GM23338 (cell line): ENCODE measurements around the gene XCL2. TPM values are rescaled to one million over a fixed set of nuclear protein-coding genes. Genes with fewer than 3 reads are reported as not detected.

ENCODE experiments used
- ATAC-seq: fragments of 200-7000 bp; cut with Tn5 transposase; 3 replicates; pipeline ENCODE4 v1.9.1; 2020
- DNase-seq: peaks from one replicate; pipeline ENCODE4 v3.0.0-alpha.2; 2015; ENCODE audit warnings: low spot score
- H2AFZ ChIP-seq: fragments of 200-600 bp; sonication (generic); 2 replicates; pipeline ENCODE4 v1.8.0; 2016; ENCODE audit warnings: antibody characterized with exemption, mild to moderate bottlenecking, moderate library complexity
- H3F3A ChIP-seq: fragments of 200-600 bp; sonication (generic); replicated peaks from 2 replicates; pipeline ENCODE4 v1.8.0; 2017; ENCODE audit warnings: antibody characterized with exemption, mixed run types, low read depth
- H3K27ac ChIP-seq: fragments of 200-600 bp; sonication (generic); 2 replicates; pipeline ENCODE4 v1.6.1; 2016; ENCODE audit warnings: low read depth
- H3K27me3 ChIP-seq: fragments of 200-600 bp; sonication (generic); 2 replicates; pipeline ENCODE4 v1.8.0; 2016; ENCODE audit warnings: mild to moderate bottlenecking, mixed run types, moderate library complexity; ENCODE audit not compliant: insufficient read depth
- H3K36me3 ChIP-seq: fragments of 200-600 bp; sonication (generic); 2 replicates; pipeline ENCODE4 v1.8.0; 2016; ENCODE audit warnings: mild to moderate bottlenecking; ENCODE audit not compliant: insufficient read depth
- H3K4me1 ChIP-seq: fragments of 200-600 bp; sonication (generic); 2 replicates; pipeline ENCODE4 v1.8.0; 2016; ENCODE audit warnings: mild to moderate bottlenecking, moderate library complexity; ENCODE audit not compliant: insufficient read depth
- H3K4me2 ChIP-seq: fragments of 200-600 bp; sonication (generic); 2 replicates; pipeline ENCODE4 v1.7.1; 2017; ENCODE audit warnings: mixed run types
- H3K4me3 ChIP-seq: fragments of 200-600 bp; sonication (generic); 2 replicates; pipeline ENCODE4 v1.6.1; 2016; ENCODE audit warnings: mixed run types
- H3K79me2 ChIP-seq: fragments of 200-600 bp; sonication (generic); replicated peaks from 2 replicates; pipeline ENCODE4 v1.8.0; 2017; ENCODE audit warnings: mild to moderate bottlenecking; ENCODE audit not compliant: insufficient read depth
- H3K9me2 ChIP-seq: fragments of 200-600 bp; sonication (generic); 2 replicates; pipeline ENCODE4 v1.8.0; 2017; ENCODE audit not compliant: insufficient read depth
- H4K20me1 ChIP-seq: fragments of 200-600 bp; sonication (generic); replicated peaks from 2 replicates; pipeline ENCODE4 v1.8.0; 2017; ENCODE audit warnings: mild to moderate bottlenecking; ENCODE audit not compliant: insufficient read depth
- H3K27ac Mint-ChIP-seq: 2 replicates; pipeline ENCODE4 v1.8.0; 2020; ENCODE audit warnings: inconsistent platforms, mild to moderate bottlenecking, moderate library complexity, mixed read lengths
- H3K27me3 Mint-ChIP-seq: 3 replicates; pipeline ENCODE4 v1.8.0; 2022; ENCODE audit warnings: low read depth, mild to moderate bottlenecking, moderate library complexity, mixed read lengths, inconsistent platforms; ENCODE audit not compliant: insufficient read depth, poor library complexity
- H3K36me3 Mint-ChIP-seq: 3 replicates; pipeline ENCODE4 v1.8.0; 2021; ENCODE audit warnings: low read depth, mild to moderate bottlenecking, inconsistent platforms, moderate library complexity, mixed read lengths
- H3K4me1 Mint-ChIP-seq: 3 replicates; pipeline ENCODE4 v1.8.0; 2020; ENCODE audit warnings: mild to moderate bottlenecking, inconsistent platforms, mixed read lengths
- H3K4me3 Mint-ChIP-seq: 3 replicates; pipeline ENCODE4 v1.8.0; 2021; ENCODE audit warnings: moderate library complexity, mild to moderate bottlenecking, inconsistent platforms, mixed read lengths
- H3K9me3 Mint-ChIP-seq: 3 replicates; pipeline ENCODE4 v1.8.0; 2020; ENCODE audit warnings: moderate library complexity, mild to moderate bottlenecking, inconsistent platforms, mixed read lengths
- CREB1 ChIP-seq: fragments of 250-450 bp; sonication (Bioruptor Pico); IDR thresholded peaks from 2 replicates; pipeline ENCODE4 v1.5.0; 2020; ENCODE audit warnings: low read depth, mild to moderate bottlenecking, moderate library complexity
- CTCF ChIP-seq, 2 experiments: fragments of 200-600 bp in 1 of 2; sonication (generic) in 1 of 2; conservative IDR thresholded peaks; 2 replicates each; pipeline versions ENCODE4 v1.5.1 to v1.6.1; 2016 to 2017; ENCODE audit warnings: antibody characterized with exemption in 2 of 2, low read depth in 2 of 2, mild to moderate bottlenecking in 2 of 2, moderate library complexity in 1 of 2
- EZH2 ChIP-seq: fragments of 200-600 bp; sonication (generic); IDR thresholded peaks from one replicate; pipeline ENCODE4 v1.8.0; 2017; ENCODE audit warnings: antibody characterized with exemption, mild to moderate bottlenecking, low read depth; ENCODE audit not compliant: unreplicated experiment
- EZH2phosphoT487 ChIP-seq: fragments of 200-600 bp; sonication (generic); IDR thresholded peaks from one replicate; pipeline ENCODE4 v1.8.1; 2018; ENCODE audit warnings: antibody characterized with exemption; ENCODE audit not compliant: unreplicated experiment
- JUNB ChIP-seq: IDR thresholded peaks from one replicate; pipeline ENCODE4 v1.6.1; 2016; ENCODE audit warnings: antibody characterized with exemption; ENCODE audit not compliant: unreplicated experiment
- NANOG ChIP-seq: IDR thresholded peaks from 2 replicates; pipeline ENCODE4 v1.6.1; 2016; ENCODE audit warnings: antibody characterized with exemption, borderline replicate concordance
- POLR2AphosphoS5 ChIP-seq: IDR thresholded peaks from 2 replicates; pipeline ENCODE4 v1.6.1; 2016; ENCODE audit warnings: antibody characterized with exemption, low read depth
- REST ChIP-seq: IDR thresholded peaks from one replicate; pipeline ENCODE4 v1.6.1; 2018; ENCODE audit warnings: antibody characterized with exemption; ENCODE audit not compliant: unreplicated experiment
- STAT1 ChIP-seq: IDR thresholded peaks from one replicate; pipeline ENCODE4 v1.6.1; 2016; ENCODE audit warnings: antibody characterized with exemption; ENCODE audit not compliant: unreplicated experiment
- ZNF114 ChIP-seq: fragments of 250-450 bp; sonication (Bioruptor Pico); IDR thresholded peaks from 2 replicates; pipeline ENCODE4 v1.5.0; 2020; ENCODE audit warnings: mild to moderate bottlenecking, moderate library complexity
- ZNF331 ChIP-seq: fragments of 250-450 bp; sonication (Bioruptor Pico); IDR thresholded peaks from 2 replicates; pipeline ENCODE4 v1.5.0; 2020; ENCODE audit warnings: low read depth, mild to moderate bottlenecking, moderate library complexity
- polyA plus RNA-seq: library from polyadenylated mRNA; unstranded; fragments of >200 nt; fragmentation: Nextera tagmentation; extraction: Ambion mirVana; gene quantifications from 2 replicates; pipeline ENCODE4 v1.2.1, GENCODE V29; 2016
- total RNA-seq: library from RNA; depleted of rRNA; stranded (reverse); fragments of >200 nt; shearing (Covaris generic); gene quantifications from 2 replicates; pipeline ENCODE4 v1.2.3, GENCODE V29; 2014
- TF ChIP-seq, protein P1 (sequence below): IDR thresholded peaks from 2 replicates; pipeline ENCODE4 v1.6.1; 2016; ENCODE audit warnings: antibody characterized with exemption
- TF ChIP-seq, protein P2 (sequence below): fragments of 250-450 bp; sonication (Bioruptor Pico); IDR thresholded peaks from 2 replicates; pipeline ENCODE4 v1.5.0; 2020; ENCODE audit warnings: mild to moderate bottlenecking, moderate library complexity

XCL2 gene
- total and polyA plus RNA-seq, 2 experiments from 2014 or later = not detected

DNA sequence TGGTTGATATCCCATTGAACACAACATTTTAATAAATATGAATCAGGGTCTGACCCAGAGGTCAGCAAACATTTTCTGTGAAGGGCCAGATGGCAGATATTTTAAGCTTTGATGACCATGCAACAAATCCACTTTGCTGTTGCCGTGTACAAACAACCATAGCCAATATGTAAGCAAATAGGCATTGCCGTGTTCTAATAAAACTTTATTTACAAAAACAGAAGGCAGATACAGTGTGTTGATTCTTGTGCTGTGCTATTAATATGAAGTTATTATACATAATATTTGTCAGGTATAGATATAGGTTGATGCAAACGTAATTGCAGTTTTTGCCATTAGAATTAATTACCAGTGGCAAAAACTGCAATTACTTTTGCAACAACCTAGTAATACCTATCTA lies 23.8 kb upstream of the XCL2 start:
- Histone ChIP-seq H4K20me1 (no peaks in the 10 kb centered on the region), H3F3A (no peaks in the 10 kb centered on the region), H3K36me3 (no peaks in the 10 kb centered on the region), H3K4me1 (peaks cover 27% of the 10 kb centered on the region), H3K27ac (no peak overlapping the region), H3K27me3 (no peaks in the 10 kb centered on the region), H3K79me2 (no peaks in the 10 kb centered on the region), H3K9me2 (no peaks in the 10 kb centered on the region; the same call in 1 of the 2 replicates), H3K4me3 (no peak overlapping the region), H2AFZ (no peak overlapping the region), H3K4me2 (no peak overlapping the region)
- no peak for ATAC-seq
- no peak for DNase-seq
- Mint-ChIP-seq H3K9me3 (no peaks in the 10 kb centered on the region; the same call in 1 of the 3 replicates), H3K27ac (no peak overlapping the region; the same call in 1 of the 2 replicates), H3K36me3 (no peaks in the 10 kb centered on the region), H3K27me3 (peaks cover 2% of the 10 kb centered on the region), H3K4me3 (no peak overlapping the region), H3K4me1 (peaks cover 32% of the 10 kb centered on the region)
- TF ChIP-seq CTCF (conservative IDR thresholded peaks at IDR 0.05; ENCODE audit: low read depth in 2 of 2) (no peak), REST (no peak), EZH2 (no peak), ZNF114 (CRISPR knock-in tag) (no peak), ZNF331 (CRISPR knock-in tag) (no peak), NANOG (no peak), POLR2AphosphoS5 (no peak), JUNB (no peak), CREB1 (CRISPR knock-in tag) (no peak), STAT1 (no peak), EZH2phosphoT487 (no peak)
- TF ChIP-seq, protein P1, sequence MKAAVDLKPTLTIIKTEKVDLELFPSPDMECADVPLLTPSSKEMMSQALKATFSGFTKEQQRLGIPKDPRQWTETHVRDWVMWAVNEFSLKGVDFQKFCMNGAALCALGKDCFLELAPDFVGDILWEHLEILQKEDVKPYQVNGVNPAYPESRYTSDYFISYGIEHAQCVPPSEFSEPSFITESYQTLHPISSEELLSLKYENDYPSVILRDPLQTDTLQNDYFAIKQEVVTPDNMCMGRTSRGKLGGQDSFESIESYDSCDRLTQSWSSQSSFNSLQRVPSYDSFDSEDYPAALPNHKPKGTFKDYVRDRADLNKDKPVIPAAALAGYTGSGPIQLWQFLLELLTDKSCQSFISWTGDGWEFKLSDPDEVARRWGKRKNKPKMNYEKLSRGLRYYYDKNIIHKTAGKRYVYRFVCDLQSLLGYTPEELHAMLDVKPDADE = no peak
- TF ChIP-seq, protein P2, sequence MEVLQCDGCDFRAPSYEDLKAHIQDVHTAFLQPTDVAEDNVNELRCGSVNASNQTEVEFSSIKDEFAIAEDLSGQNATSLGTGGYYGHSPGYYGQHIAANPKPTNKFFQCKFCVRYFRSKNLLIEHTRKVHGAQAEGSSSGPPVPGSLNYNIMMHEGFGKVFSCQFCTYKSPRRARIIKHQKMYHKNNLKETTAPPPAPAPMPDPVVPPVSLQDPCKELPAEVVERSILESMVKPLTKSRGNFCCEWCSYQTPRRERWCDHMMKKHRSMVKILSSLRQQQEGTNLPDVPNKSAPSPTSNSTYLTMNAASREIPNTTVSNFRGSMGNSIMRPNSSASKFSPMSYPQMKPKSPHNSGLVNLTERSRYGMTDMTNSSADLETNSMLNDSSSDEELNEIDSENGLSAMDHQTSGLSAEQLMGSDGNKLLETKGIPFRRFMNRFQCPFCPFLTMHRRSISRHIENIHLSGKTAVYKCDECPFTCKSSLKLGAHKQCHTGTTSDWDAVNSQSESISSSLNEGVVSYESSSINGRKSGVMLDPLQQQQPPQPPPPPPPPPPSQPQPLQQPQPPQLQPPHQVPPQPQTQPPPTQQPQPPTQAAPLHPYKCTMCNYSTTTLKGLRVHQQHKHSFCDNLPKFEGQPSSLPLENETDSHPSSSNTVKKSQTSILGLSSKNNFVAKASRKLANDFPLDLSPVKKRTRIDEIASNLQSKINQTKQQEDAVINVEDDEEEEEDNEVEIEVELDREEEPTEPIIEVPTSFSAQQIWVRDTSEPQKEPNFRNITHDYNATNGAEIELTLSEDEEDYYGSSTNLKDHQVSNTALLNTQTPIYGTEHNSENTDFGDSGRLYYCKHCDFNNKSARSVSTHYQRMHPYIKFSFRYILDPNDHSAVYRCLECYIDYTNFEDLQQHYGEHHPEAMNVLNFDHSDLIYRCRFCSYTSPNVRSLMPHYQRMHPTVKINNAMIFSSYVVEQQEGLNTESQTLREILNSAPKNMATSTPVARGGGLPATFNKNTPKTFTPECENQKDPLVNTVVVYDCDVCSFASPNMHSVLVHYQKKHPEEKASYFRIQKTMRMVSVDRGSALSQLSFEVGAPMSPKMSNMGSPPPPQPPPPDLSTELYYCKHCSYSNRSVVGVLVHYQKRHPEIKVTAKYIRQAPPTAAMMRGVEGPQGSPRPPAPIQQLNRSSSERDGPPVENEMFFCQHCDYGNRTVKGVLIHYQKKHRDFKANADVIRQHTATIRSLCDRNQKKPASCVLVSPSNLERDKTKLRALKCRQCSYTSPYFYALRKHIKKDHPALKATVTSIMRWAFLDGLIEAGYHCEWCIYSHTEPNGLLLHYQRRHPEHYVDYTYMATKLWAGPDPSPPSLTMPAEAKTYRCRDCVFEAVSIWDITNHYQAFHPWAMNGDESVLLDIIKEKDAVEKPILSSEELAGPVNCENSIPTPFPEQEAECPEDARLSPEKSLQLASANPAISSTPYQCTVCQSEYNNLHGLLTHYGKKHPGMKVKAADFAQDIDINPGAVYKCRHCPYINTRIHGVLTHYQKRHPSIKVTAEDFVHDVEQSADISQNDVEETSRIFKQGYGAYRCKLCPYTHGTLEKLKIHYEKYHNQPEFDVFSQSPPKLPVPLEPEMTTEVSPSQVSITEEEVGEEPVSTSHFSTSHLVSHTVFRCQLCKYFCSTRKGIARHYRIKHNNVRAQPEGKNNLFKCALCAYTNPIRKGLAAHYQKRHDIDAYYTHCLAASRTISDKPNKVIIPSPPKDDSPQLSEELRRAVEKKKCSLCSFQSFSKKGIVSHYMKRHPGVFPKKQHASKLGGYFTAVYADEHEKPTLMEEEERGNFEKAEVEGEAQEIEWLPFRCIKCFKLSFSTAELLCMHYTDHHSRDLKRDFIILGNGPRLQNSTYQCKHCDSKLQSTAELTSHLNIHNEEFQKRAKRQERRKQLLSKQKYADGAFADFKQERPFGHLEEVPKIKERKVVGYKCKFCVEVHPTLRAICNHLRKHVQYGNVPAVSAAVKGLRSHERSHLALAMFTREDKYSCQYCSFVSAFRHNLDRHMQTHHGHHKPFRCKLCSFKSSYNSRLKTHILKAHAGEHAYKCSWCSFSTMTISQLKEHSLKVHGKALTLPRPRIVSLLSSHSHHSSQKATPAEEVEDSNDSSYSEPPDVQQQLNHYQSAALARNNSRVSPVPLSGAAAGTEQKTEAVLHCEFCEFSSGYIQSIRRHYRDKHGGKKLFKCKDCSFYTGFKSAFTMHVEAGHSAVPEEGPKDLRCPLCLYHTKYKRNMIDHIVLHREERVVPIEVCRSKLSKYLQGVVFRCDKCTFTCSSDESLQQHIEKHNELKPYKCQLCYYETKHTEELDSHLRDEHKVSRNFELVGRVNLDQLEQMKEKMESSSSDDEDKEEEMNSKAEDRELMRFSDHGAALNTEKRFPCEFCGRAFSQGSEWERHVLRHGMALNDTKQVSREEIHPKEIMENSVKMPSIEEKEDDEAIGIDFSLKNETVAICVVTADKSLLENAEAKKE = no peak
